ENCODE measurements around the gene CSRNP3. TPM values are rescaled to one million over a fixed set of nuclear protein-coding genes. Genes with fewer than 3 reads are reported as not detected.

Gene CSRNP3
- total and polyA plus RNA-seq, 2 donors (not counting 3 experiments of a cell fraction or from before 2014, with no cell fraction given): not detected

DNA sequence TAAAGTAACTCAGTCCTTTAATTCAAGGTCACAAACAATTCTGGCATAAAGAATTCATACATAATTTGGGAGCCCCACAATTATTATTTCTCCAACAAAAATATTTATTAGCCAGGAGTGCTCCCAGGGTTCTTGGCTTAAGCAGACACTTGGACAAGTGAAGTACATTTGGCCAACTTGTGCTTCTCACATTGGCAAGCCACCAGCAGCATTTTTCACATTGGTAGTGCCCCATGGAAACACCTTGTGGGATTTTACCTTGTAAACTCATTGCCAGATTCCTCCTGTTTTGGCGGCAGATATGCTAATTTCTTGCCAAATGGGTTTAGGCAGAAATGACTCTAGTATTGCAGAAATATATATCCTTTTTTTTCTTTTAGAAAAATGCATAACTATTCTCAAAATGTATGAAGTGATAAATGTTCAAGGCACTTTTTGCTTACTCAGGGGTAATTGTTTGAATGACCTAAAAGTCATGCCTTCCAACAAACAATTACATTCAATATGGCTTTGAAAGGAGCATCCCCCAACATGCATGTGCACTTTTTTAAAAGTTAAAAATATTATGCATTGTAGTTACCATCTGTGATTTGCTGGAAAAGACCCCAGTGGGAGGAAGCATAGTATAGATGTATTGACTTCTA is 113.5 kb downstream of the CSRNP3 start:
- dilution Hi-C loops (cut with MboI; ENCODE audit: extremely low pct_ligation_motif_present, low sequenced_read_pairs) (no loop called here), intact Hi-C loops (cut with micrococcal nuclease) (no loop called here)
- Histone ChIP-seq H3K9ac (replicated peaks; ENCODE audit: extremely low read depth, insufficient read depth, low read length) (no peak overlapping the region), H3K9me1 (replicated peaks; ENCODE audit: control insufficient read depth, extremely low read depth, insufficient read depth, low read length) (no peaks in the 10 kb centered on the region), H3K4me1 (ENCODE audit: control insufficient read depth, extremely low read depth, insufficient read depth, low read length) (no peaks in the 10 kb centered on the region), H3K4me2 (ENCODE audit: insufficient read depth, low read length) (no peak overlapping the region), H2AFZ (ENCODE audit: low read depth, low read length) (no peak overlapping the region), H3K79me2 (ENCODE audit: control insufficient read depth, insufficient read depth, low read length) (no peaks in the 10 kb centered on the region), H3K27me3 (ENCODE audit: control insufficient read depth in 2 of 2, insufficient read depth in 2 of 2, low read length in 2 of 2) (peaks cover 1 to 4% of the 10 kb centered on the region in 2 experiments), H3K27ac (ENCODE audit: insufficient read depth, low read depth, low read length) (no peak overlapping the region), H3K4me3 (replicated peaks in 1 of 3; ENCODE audit: insufficient read depth in 1 of 3, low read depth in 1 of 3, low read length in 3 of 3) (no peak overlapping the region), H4K20me1 (replicated peaks; ENCODE audit: control insufficient read depth, extremely low read depth, insufficient read depth, low read length) (no peaks in the 10 kb centered on the region), H3K9me3 (replicated peaks; ENCODE audit: control insufficient read depth, insufficient read depth, low read length) (no peaks in the 10 kb centered on the region), H3K36me3 (ENCODE audit: control insufficient read depth in 2 of 2, extremely low read depth in 1 of 2, insufficient read depth in 2 of 2, low read length in 2 of 2) (no peaks in the 10 kb centered on the region)
- TF ChIP-seq MYC (IDR thresholded peaks at IDR 0.05; ENCODE audit: low read depth, low read length) (no peak), GATA2 (IDR thresholded peaks at IDR 0.05; ENCODE audit: insufficient read depth, insufficient read length, low read depth, low read length) (no peak), JUN (IDR thresholded peaks at IDR 0.05; ENCODE audit: borderline replicate concordance, insufficient read depth, insufficient read length, low read depth) (no peak), EZH2 (IDR thresholded peaks at IDR 0.05; ENCODE audit: borderline replicate concordance, low read depth, low read length, severe bottlenecking) (no peak), MAX (IDR thresholded peaks at IDR 0.05; ENCODE audit: insufficient read depth, insufficient read length) (no peak), POLR2A (IDR thresholded peaks at IDR 0.05; ENCODE audit: low read depth, low read length) (no peak), FOS (IDR thresholded peaks at IDR 0.05; ENCODE audit: borderline replicate concordance, insufficient read depth, low read length) (no peak), POLR2AphosphoS5 (IDR thresholded peaks at IDR 0.05; ENCODE audit: insufficient read depth, low read depth, low read length) (no peak)
- TF ChIP-seq, protein P1, sequence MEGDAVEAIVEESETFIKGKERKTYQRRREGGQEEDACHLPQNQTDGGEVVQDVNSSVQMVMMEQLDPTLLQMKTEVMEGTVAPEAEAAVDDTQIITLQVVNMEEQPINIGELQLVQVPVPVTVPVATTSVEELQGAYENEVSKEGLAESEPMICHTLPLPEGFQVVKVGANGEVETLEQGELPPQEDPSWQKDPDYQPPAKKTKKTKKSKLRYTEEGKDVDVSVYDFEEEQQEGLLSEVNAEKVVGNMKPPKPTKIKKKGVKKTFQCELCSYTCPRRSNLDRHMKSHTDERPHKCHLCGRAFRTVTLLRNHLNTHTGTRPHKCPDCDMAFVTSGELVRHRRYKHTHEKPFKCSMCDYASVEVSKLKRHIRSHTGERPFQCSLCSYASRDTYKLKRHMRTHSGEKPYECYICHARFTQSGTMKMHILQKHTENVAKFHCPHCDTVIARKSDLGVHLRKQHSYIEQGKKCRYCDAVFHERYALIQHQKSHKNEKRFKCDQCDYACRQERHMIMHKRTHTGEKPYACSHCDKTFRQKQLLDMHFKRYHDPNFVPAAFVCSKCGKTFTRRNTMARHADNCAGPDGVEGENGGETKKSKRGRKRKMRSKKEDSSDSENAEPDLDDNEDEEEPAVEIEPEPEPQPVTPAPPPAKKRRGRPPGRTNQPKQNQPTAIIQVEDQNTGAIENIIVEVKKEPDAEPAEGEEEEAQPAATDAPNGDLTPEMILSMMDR (IDR thresholded peaks at IDR 0.05; ENCODE audit: extremely low read depth in 1 of 2, insufficient read depth in 1 of 2, low read depth in 1 of 2, low read length in 2 of 2): no peak
- no TSS peak for BruUV-seq (replicated peaks)
- ChIA-PET POLR2A (no interaction called here), CTCF (no interaction called here)
- no peak for FAIRE-seq
- no peak for DNase-seq (ENCODE audit: low read depth, low spot score)
